Measurements from ENCODE around the gene HSD17B2.
"Not testable (repeated sequence)": the region's sequence is repeated elsewhere in the genome, so short reads cannot be mapped to it uniquely, and the experiment has no call there.

The HSD17B2 gene

GRCh38 chr16:82135844-82136243 lies 100.8 kb downstream of the HSD17B2 start:
- no peak for DNase-seq (ENCODE audit: low read depth)

- no peak for DNase-seq (ENCODE audit: low read depth)
These were observed 102.1 kb downstream of the HSD17B2 start for GRCh38 chr16:82136956-82137821.

GRCh38 chr16:82137822-82138167 lies 102.7 kb downstream of the HSD17B2 start:
- DNase-seq (ENCODE audit: low read depth): no peak

- DNase-seq (ENCODE audit: low read depth): no peak
These were observed 103.6 kb downstream of the HSD17B2 start for GRCh38 chr16:82138478-82139285.

GRCh38 chr16:82139286-82139571 lies 104.2 kb downstream of the HSD17B2 start:
- DNase-seq (ENCODE audit: low read depth): not testable (repeated sequence)

GRCh38 chr16:82146556-82146955 lies 111.5 kb downstream of the HSD17B2 start:
- DNase-seq (ENCODE audit: low read depth): no peak

GRCh38 chr16:82146957-82147356 lies 111.9 kb downstream of the HSD17B2 start:
- no peak for DNase-seq (ENCODE audit: low read depth)

GRCh38 chr16:82147546-82147945 lies 112.5 kb downstream of the HSD17B2 start:
- no peak for DNase-seq (ENCODE audit: low read depth)
